Panc1 (cell line): Measurements from ENCODE around the gene STK26. TPM values are rescaled to one million over a fixed set of nuclear protein-coding genes. Genes with fewer than 3 reads are reported as not detected.

Experiments used
- ATAC-seq: fragments of 200-7000 bp; cut with Tn5 transposase; 2 replicates; pipeline ENCODE4 v1.9.1; 2020; ENCODE audit warnings: mild to moderate bottlenecking, moderate library complexity
- BruUV-seq: library from RNA; stranded (reverse); fragments of 400-500 nt; replicated peaks from 2 replicates; lab custom pipeline; 2021; lab: Mats Ljungman, UMichigan
- CTCF ChIA-PET: fragments of 300-600 bp; sonication (Branson Sonifier 250); formaldehyde crosslinking; loops from one replicate; lab custom pipeline; 2022; ENCODE audit warnings: antibody characterized with exemption; lab: Charles Lee
- POLR2A ChIA-PET: fragments of 300-600 bp; sonication (Branson Sonifier 250); formaldehyde crosslinking; loops from one replicate; lab custom pipeline; 2022; ENCODE audit warnings: antibody characterized with exemption; lab: Charles Lee
- DNase-seq: peaks from one replicate; pipeline ENCODE4 v3.0.0-alpha.2; 2010; ENCODE audit warnings: low read depth, low spot score
- H3K27ac ChIP-seq: 2 replicates; pipeline ENCODE4 v1.5.1; 2011; ENCODE audit warnings: mild to moderate bottlenecking, low read length, inconsistent platforms
- H3K27me3 ChIP-seq: fragments of 200-500 bp; sonication (Bioruptor generic); 2 replicates; pipeline ENCODE4 v1.6.0; 2014; ENCODE audit warnings: low read length, inconsistent platforms; ENCODE audit not compliant: control insufficient read depth, insufficient read depth
- H3K36me3 ChIP-seq: fragments of 200-500 bp; sonication (Bioruptor generic); 2 replicates; pipeline ENCODE4 v1.5.1; 2014; ENCODE audit warnings: inconsistent platforms, mild to moderate bottlenecking, low read length, moderate library complexity; ENCODE audit not compliant: control insufficient read depth, insufficient read depth
- H3K4me1 ChIP-seq: 2 replicates; pipeline ENCODE4 v1.5.1; 2011; ENCODE audit warnings: inconsistent platforms, mild to moderate bottlenecking, low read length, moderate library complexity; ENCODE audit not compliant: control insufficient read depth, insufficient read depth
- H3K4me3 ChIP-seq, 2 experiments: 2 replicates each; pipeline ENCODE4 v1.5.1; 2011 to 2012; ENCODE audit warnings: low read depth in 2 of 2, low read length in 2 of 2, mild to moderate bottlenecking in 2 of 2, inconsistent platforms in 1 of 2, moderate library complexity in 1 of 2
- H3K9me3 ChIP-seq: fragments of 200-500 bp; sonication (Bioruptor generic); 2 replicates; pipeline ENCODE4 v1.5.1; 2014; ENCODE audit warnings: low read depth, mild to moderate bottlenecking, inconsistent platforms, low read length, moderate library complexity; ENCODE audit not compliant: control insufficient read depth, insufficient read depth
- POLR2AphosphoS5 ChIP-seq: IDR thresholded peaks from 2 replicates; pipeline ENCODE4 v1.6.1; 2012; ENCODE audit warnings: mild to moderate bottlenecking, low read depth, low read length, moderate library complexity
- REST ChIP-seq, 2 experiments: IDR thresholded peaks; 2 replicates each; pipeline ENCODE4 v1.6.1; 2011 to 2012; ENCODE audit warnings: low read depth in 2 of 2, control low read depth in 1 of 2, low read length in 1 of 2, mild to moderate bottlenecking in 1 of 2, moderate library complexity in 1 of 2; ENCODE audit not compliant: insufficient read depth in 1 of 2
- SIN3A ChIP-seq: IDR thresholded peaks from 2 replicates; pipeline ENCODE4 v1.6.1; 2012; ENCODE audit warnings: low read depth, mild to moderate bottlenecking, low read length, moderate library complexity, borderline replicate concordance; ENCODE audit not compliant: insufficient read depth
- TCF7L2 ChIP-seq: IDR thresholded peaks from 2 replicates; pipeline ENCODE4 v1.6.1; 2011; ENCODE audit warnings: mild to moderate bottlenecking, low read depth, low read length, inconsistent platforms
- in situ Hi-C: cut with HindIII; loops from 2 replicates; pipeline ENCODE4 v1.10.0; 2016; ENCODE audit warnings: low sequenced_read_pairs, low pct_unique_long_range_greater_than_20kb
- intact Hi-C: fragments of 100-400 bp; cut with micrococcal nuclease; formaldehyde crosslinking; loops from one replicate; pipeline ENCODE4 v1.10.0; 2022; ENCODE audit not compliant: unreplicated experiment
- total RNA-seq: library from RNA; stranded (reverse); gene quantifications from one replicate; pipeline ENCODE4 v1.2.1, GENCODE V29; 2021; ENCODE audit not compliant: unreplicated experiment
- TF ChIP-seq, protein P1 (sequence below): fragments of 450-650 bp; IDR thresholded peaks from 2 replicates; pipeline ENCODE4 v1.5.1; 2017; ENCODE audit warnings: mild to moderate bottlenecking

The STK26 gene
- total RNA-seq, 1 experiment from 2014 or later, result 44.2 TPM

- POLR2A ChIA-PET, result no interaction called here
- no TSS peak for BruUV-seq
- Histone ChIP-seq H3K36me3 (no peaks in the 10 kb centered on the region), H3K27me3 (no peaks in the 10 kb centered on the region; the same call in 1 of the 2 replicates), H3K9me3 (no peaks in the 10 kb centered on the region), H3K27ac (no peak overlapping the region), H3K4me1 (no peaks in the 10 kb centered on the region), H3K4me3 (no peak overlapping the region)
- intact Hi-C loops, result no loop called here
- ATAC-seq (no peak), DNase-seq (no peak)
- in situ Hi-C loops, result no loop called here
- CTCF ChIA-PET, result no interaction called here
- TF ChIP-seq SIN3A (no peak), REST (IDR thresholded peaks at IDR 0.05; ENCODE audit: insufficient read depth in 1 of 2, low read depth in 2 of 2, low read length in 1 of 2) (no peak), TCF7L2 (no peak), POLR2AphosphoS5 (no peak)
- TF ChIP-seq, protein P1, sequence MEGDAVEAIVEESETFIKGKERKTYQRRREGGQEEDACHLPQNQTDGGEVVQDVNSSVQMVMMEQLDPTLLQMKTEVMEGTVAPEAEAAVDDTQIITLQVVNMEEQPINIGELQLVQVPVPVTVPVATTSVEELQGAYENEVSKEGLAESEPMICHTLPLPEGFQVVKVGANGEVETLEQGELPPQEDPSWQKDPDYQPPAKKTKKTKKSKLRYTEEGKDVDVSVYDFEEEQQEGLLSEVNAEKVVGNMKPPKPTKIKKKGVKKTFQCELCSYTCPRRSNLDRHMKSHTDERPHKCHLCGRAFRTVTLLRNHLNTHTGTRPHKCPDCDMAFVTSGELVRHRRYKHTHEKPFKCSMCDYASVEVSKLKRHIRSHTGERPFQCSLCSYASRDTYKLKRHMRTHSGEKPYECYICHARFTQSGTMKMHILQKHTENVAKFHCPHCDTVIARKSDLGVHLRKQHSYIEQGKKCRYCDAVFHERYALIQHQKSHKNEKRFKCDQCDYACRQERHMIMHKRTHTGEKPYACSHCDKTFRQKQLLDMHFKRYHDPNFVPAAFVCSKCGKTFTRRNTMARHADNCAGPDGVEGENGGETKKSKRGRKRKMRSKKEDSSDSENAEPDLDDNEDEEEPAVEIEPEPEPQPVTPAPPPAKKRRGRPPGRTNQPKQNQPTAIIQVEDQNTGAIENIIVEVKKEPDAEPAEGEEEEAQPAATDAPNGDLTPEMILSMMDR, result no peak
These were observed 45.5 kb upstream of the STK26 start for GRCh38 chrX:131977619-131978018.

DNA sequence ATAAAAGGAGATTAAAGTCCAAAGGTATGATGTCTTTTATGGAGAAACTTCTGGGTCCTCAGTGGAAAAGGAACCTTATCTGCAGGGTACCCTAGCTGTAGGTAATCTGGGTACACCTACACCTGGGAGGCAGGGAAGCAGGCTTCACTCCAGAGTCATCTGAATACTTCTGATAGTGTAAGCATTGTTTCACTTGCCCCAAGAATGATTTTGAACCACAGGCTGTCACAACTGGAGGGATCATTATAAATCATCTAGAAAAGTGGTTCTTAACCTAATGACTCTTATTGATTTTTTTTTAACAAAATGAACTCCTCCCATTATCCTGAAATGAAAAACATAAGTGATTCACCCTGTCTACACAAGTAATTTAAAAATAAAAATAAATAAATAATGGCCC lies 44.0 kb upstream of the STK26 start:
- no peaks in the 10 kb centered on the region for H3K4me1 ChIP-seq
- no peaks in the 10 kb centered on the region for H3K36me3 ChIP-seq
- intact Hi-C loops (no loop called here), in situ Hi-C loops (no loop called here)
- DNase-seq (no peak), ATAC-seq (no peak)
- POLR2A ChIA-PET, result no interaction called here
- no peak for TF ChIP-seq TCF7L2
- TF ChIP-seq REST (IDR thresholded peaks at IDR 0.05; ENCODE audit: insufficient read depth in 1 of 2, low read depth in 2 of 2, low read length in 1 of 2), result no peak
- TF ChIP-seq SIN3A, result no peak
- TF ChIP-seq, protein P1, result no peak
- TF ChIP-seq POLR2AphosphoS5, result no peak
- CTCF ChIA-PET, result no interaction called here
- H3K27me3 ChIP-seq, result peaks cover 5% of the 10 kb centered on the region
- no peaks in the 10 kb centered on the region for H3K9me3 ChIP-seq
- H3K27ac ChIP-seq, result no peak overlapping the region
- BruUV-seq, result no TSS peak
- H3K4me3 ChIP-seq, result no peak overlapping the region
